ENCODE data around the gene RAB27A. TPM values are rescaled to one million over a fixed set of nuclear protein-coding genes. Genes with fewer than 3 reads are reported as not detected.

Gene RAB27A
- total and polyA plus RNA-seq, 7 experiments from 2014 or later, result 17.1 to 69.9 (median 20.7) TPM

DNA sequence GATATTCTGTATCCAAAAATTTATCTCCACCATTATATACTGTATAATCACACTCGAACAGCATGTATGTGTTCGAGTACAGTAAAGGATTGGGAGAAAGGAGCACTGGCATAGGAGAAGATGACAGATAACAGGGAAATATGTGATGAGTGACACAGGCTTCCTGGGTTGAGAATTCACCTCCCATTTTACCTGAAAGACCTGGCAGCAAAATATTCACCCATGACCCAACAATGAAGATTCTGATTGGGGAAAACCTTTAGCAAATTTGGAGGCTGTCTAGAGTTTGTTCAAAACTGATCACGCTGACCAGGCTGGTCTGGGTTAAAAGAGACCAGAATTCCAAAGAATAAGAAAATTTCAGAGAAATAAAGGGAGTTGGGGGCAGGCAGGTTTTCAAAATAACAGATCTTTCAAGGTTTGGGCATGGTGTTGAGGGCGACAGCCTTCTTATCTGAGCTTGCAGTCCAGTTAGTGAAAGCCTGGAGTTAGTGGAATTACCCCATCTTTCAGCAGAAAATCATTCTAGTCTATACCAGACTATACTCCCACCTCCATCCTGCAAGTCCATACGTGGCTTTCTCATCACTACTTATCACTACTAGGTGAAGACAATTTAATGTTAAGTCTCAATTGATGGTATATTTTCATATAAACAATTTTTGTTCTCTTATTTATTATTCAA, 50.0 kb downstream of the RAB27A start:
- Histone ChIP-seq H3K4me1 (ENCODE audit: control insufficient read depth in 2 of 2, insufficient read depth in 2 of 2, low read length in 2 of 2) (peaks cover 7 to 19% of the 10 kb centered on the region in 2 donors), H3K4me3 (ENCODE audit: low read length) (no peak overlapping the region), H3K9me3 (ENCODE audit: control insufficient read depth in 2 of 3, low read length in 3 of 3) (no peaks in the 10 kb centered on the region), H3K36me3 (ENCODE audit: control insufficient read depth in 2 of 3, insufficient read depth in 3 of 3, low read length in 3 of 3) (no peaks in the 10 kb centered on the region), H3K27me3 (ENCODE audit: control insufficient read depth in 2 of 2, insufficient read depth in 2 of 2, low read length in 2 of 2) (no peaks in the 10 kb centered on the region), H3K27ac (ENCODE audit: low read depth, low read length) (no peak overlapping the region)
- Mint-ChIP-seq H3K4me3 (no peak overlapping the region), H3K4me1 (peaks cover 6 to 60% (median 21%) of the 10 kb centered on the region in 7 donors), H3K27ac (no peak overlapping the region), H3K36me3 (peaks cover 0 to 24% (median 6%) of the 10 kb centered on the region in 5 donors), H3K9me3 (peaks cover 0 to 2% (median 0%) of the 10 kb centered on the region in 11 donors), H3K27me3 (no peaks in the 10 kb centered on the region)
- POLR2A ChIA-PET, result no interaction called here
- intact Hi-C loops (cut with micrococcal nuclease), result loop anchor here (1.0 to 5.0 kb wide), 3 partner anchors 12 to 51 kb away; no protein-coding TSS in a partner anchor
- ATAC-seq (no peak), DNase-seq (no peak)
- CTCF ChIA-PET, result no interaction called here

DNA sequence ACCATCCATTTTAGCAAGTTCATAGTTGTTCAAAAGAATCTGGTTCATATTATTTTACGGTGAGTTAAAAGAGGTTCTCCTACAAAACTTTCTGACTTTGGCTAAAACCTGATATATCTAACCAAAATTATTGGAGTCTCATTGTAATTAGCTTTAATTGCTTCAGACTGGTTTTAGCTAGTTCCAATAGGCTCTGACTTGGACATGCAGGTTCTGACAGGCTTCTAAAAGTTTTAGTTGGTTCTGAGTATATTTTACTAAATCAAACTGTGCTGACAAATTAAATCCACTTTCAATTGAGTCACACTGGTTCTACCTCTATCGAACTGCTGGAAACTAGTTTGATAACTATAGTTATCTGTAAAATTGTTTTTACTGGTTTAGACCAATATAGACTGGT, 50.7 kb downstream of the RAB27A start:
- no peak overlapping the region for H3K27ac Mint-ChIP-seq
- peaks cover 0 to 31% (median 13%) of the 10 kb centered on the region in 5 donors for H3K36me3 Mint-ChIP-seq
- Histone ChIP-seq H3K4me3 (ENCODE audit: low read length) (no peak overlapping the region), H3K9me3 (ENCODE audit: control insufficient read depth in 2 of 3, low read length in 3 of 3) (no peaks in the 10 kb centered on the region), H3K36me3 (ENCODE audit: control insufficient read depth in 2 of 3, insufficient read depth in 3 of 3, low read length in 3 of 3) (no peaks in the 10 kb centered on the region), H3K27ac (ENCODE audit: low read depth, low read length) (no peak overlapping the region), H3K4me1 (ENCODE audit: control insufficient read depth in 2 of 2, insufficient read depth in 2 of 2, low read length in 2 of 2) (peaks cover 7 to 18% of the 10 kb centered on the region in 2 donors), H3K27me3 (ENCODE audit: control insufficient read depth in 2 of 2, insufficient read depth in 2 of 2, low read length in 2 of 2) (no peaks in the 10 kb centered on the region)
- POLR2A ChIA-PET, result interaction anchor here (0.6 kb wide), 1 partner anchor 20 kb away, joined by 3 read pairs; no protein-coding TSS in a partner anchor
- CTCF ChIA-PET, result no interaction called here
- peaks cover 6 to 59% (median 21%) of the 10 kb centered on the region in 7 donors for H3K4me1 Mint-ChIP-seq
- no peaks in the 10 kb centered on the region for H3K27me3 Mint-ChIP-seq
- intact Hi-C loops (cut with micrococcal nuclease), result no loop called here
- DNase-seq (no peak), ATAC-seq (no peak)
- no peak overlapping the region for H3K4me3 Mint-ChIP-seq
- H3K9me3 Mint-ChIP-seq, result peaks cover 0 to 2% (median 0%) of the 10 kb centered on the region in 11 donors

DNA sequence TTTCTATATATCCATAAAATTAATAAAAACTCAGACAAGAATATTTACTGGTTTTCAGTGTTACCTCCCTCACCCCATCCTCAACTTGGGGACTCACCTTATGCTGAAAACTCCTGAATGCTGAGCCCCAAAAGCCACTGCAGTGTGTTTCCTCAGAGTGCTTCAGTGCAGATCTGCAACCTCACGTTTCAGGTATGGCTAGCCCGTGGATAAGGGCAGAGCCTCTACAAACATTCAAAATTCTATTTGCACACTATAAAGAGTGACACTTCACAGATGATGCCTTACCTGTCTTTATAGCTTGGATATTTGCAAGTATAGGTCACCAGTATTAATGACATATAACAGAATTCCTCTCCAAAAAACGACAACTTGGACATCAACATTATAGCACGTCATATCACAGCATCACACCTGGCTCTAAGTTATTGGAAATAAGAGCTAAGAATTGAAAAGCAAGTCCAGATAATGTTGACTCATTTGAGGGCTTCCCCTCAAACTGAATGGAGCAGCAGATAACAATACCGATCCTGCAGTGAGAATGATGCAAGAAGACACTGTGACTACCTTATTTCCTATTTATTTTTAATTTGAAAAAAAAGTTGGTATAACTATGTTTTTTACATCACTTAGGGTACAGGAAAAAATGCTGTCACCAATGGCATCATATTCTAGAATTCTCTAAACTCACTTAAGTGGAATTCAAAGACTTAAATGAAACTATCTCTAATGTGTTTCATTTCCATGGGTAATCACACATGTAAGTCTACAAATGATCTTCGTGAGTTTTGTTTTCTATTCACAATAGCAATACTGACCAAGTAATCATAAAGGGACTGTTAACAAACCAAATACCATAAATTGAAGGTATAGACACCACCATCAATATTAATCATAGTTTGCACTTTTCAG, 52.1 kb downstream of the RAB27A start:
- POLR2A ChIA-PET, result interaction anchor here (0.5 kb wide), 1 partner anchor 38 kb away, joined by 3 read pairs; no protein-coding TSS in a partner anchor

DNA sequence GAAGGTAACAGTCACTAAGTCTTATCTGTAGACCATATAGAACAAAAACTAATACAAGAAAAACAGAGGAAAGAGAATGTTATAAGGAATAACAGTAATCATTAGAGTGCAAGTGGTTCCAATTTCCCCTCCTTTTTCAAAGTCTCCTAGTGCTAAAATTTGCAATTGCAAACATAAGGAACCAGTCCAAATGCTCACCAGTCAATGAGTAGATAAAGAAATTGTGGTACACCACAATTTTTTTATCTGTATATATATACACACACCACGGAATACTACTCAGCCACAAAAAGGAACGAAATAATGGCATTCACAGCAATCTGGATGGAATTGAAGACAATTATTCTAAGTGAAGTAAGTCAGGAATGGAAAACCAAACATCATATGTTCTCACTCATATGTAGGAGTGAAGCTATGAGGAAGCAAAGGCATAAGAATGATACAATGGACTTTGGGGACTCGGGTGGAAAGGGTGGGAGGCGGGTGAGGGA, 54.0 kb downstream of the RAB27A start:
- POLR2A ChIA-PET, result interaction anchor here (0.6 kb wide), 1 partner anchor 176 kb away, joined by 3 read pairs; no protein-coding TSS in a partner anchor

More for the DNA sequence above, 52.1 kb downstream of the RAB27A start:
- no peaks in the 10 kb centered on the region for H3K36me3 ChIP-seq (ENCODE audit: control insufficient read depth in 2 of 3, insufficient read depth in 3 of 3, low read length in 3 of 3)
- H3K4me1 ChIP-seq (ENCODE audit: control insufficient read depth in 2 of 2, insufficient read depth in 2 of 2, low read length in 2 of 2), result peaks cover 7 to 18% of the 10 kb centered on the region in 2 donors
- DNase-seq, result no peak
- peak overlapping the region in 1 of 10 donors; percentile 44 for H3K4me3 Mint-ChIP-seq
- CTCF ChIA-PET, result no interaction called here
- intact Hi-C loops (cut with micrococcal nuclease), result no loop called here
- H3K9me3 Mint-ChIP-seq, result no peaks in the 10 kb centered on the region
- no peak overlapping the region for H3K27ac ChIP-seq (ENCODE audit: low read depth, low read length)
- peak overlapping the region in 1 of 9 donors; percentile 71 for H3K27ac Mint-ChIP-seq
- no peaks in the 10 kb centered on the region for H3K27me3 Mint-ChIP-seq
- H3K27me3 ChIP-seq (ENCODE audit: control insufficient read depth in 2 of 2, insufficient read depth in 2 of 2, low read length in 2 of 2), result no peaks in the 10 kb centered on the region
- no peak overlapping the region for H3K4me3 ChIP-seq (ENCODE audit: low read length)
- H3K9me3 ChIP-seq (ENCODE audit: control insufficient read depth in 2 of 3, low read length in 3 of 3), result no peaks in the 10 kb centered on the region
- H3K36me3 Mint-ChIP-seq, result peaks cover 0 to 28% (median 14%) of the 10 kb centered on the region in 5 donors
- peaks cover 6 to 51% (median 20%) of the 10 kb centered on the region in 7 donors for H3K4me1 Mint-ChIP-seq
- no peak for ATAC-seq

DNA sequence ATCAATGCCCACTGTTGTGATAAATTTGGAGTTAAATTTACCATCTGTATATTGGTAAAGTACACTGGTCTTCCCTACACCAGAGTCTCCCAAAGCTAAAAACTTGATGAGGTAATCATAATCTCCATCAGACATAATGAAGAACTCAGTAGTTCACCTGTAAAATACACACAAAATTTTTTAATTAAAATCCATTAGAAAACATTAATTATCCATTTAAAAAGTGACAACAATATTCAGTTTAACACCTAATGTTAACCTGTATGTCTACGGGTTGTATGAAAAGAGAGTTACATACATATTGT, 54.9 kb downstream of the RAB27A start:
- Mint-ChIP-seq H3K27ac (no peak overlapping the region), H3K9me3 (no peaks in the 10 kb centered on the region), H3K36me3 (peaks cover 0 to 40% (median 23%) of the 10 kb centered on the region in 5 donors), H3K27me3 (no peaks in the 10 kb centered on the region), H3K4me3 (no peak overlapping the region), H3K4me1 (peaks cover 0 to 54% (median 8%) of the 10 kb centered on the region in 7 donors)
- H3K4me1 ChIP-seq (ENCODE audit: control insufficient read depth in 2 of 2, insufficient read depth in 2 of 2, low read length in 2 of 2), result peaks cover 0 to 16% of the 10 kb centered on the region in 2 donors
- no peaks in the 10 kb centered on the region for H3K36me3 ChIP-seq (ENCODE audit: control insufficient read depth in 2 of 3, insufficient read depth in 3 of 3, low read length in 3 of 3)
- ChIA-PET POLR2A (no interaction called here), CTCF (no interaction called here)
- DNase-seq, result no peak
- H3K27me3 ChIP-seq (ENCODE audit: control insufficient read depth in 2 of 2, insufficient read depth in 2 of 2, low read length in 2 of 2), result no peaks in the 10 kb centered on the region
- no peak overlapping the region for H3K4me3 ChIP-seq (ENCODE audit: low read length)
- ATAC-seq, result no peak
- intact Hi-C loops (cut with micrococcal nuclease), result no loop called here
- H3K27ac ChIP-seq (ENCODE audit: low read depth, low read length), result no peak overlapping the region
- no peaks in the 10 kb centered on the region for H3K9me3 ChIP-seq (ENCODE audit: control insufficient read depth in 2 of 3, low read length in 3 of 3)

More for the DNA sequence above, 54.0 kb downstream of the RAB27A start:
- Histone ChIP-seq H3K36me3 (ENCODE audit: control insufficient read depth in 2 of 3, insufficient read depth in 3 of 3, low read length in 3 of 3) (no peaks in the 10 kb centered on the region), H3K27ac (ENCODE audit: low read depth, low read length) (no peak overlapping the region), H3K9me3 (ENCODE audit: control insufficient read depth in 2 of 3, low read length in 3 of 3) (no peaks in the 10 kb centered on the region), H3K4me3 (ENCODE audit: low read length) (no peak overlapping the region), H3K4me1 (ENCODE audit: control insufficient read depth in 2 of 2, insufficient read depth in 2 of 2, low read length in 2 of 2) (peaks cover 6 to 19% of the 10 kb centered on the region in 2 donors), H3K27me3 (ENCODE audit: control insufficient read depth in 2 of 2, insufficient read depth in 2 of 2, low read length in 2 of 2) (no peaks in the 10 kb centered on the region)
- H3K27ac Mint-ChIP-seq, result no peak overlapping the region
- H3K4me3 Mint-ChIP-seq, result no peak overlapping the region
- intact Hi-C loops (cut with micrococcal nuclease), result no loop called here
- H3K4me1 Mint-ChIP-seq, result peaks cover 5 to 54% (median 12%) of the 10 kb centered on the region in 7 donors
- H3K36me3 Mint-ChIP-seq, result peaks cover 0 to 35% (median 23%) of the 10 kb centered on the region in 5 donors
- no peaks in the 10 kb centered on the region for H3K9me3 Mint-ChIP-seq
- H3K27me3 Mint-ChIP-seq, result no peaks in the 10 kb centered on the region
- CTCF ChIA-PET, result no interaction called here
- no peak for ATAC-seq
- no peak for DNase-seq

DNA sequence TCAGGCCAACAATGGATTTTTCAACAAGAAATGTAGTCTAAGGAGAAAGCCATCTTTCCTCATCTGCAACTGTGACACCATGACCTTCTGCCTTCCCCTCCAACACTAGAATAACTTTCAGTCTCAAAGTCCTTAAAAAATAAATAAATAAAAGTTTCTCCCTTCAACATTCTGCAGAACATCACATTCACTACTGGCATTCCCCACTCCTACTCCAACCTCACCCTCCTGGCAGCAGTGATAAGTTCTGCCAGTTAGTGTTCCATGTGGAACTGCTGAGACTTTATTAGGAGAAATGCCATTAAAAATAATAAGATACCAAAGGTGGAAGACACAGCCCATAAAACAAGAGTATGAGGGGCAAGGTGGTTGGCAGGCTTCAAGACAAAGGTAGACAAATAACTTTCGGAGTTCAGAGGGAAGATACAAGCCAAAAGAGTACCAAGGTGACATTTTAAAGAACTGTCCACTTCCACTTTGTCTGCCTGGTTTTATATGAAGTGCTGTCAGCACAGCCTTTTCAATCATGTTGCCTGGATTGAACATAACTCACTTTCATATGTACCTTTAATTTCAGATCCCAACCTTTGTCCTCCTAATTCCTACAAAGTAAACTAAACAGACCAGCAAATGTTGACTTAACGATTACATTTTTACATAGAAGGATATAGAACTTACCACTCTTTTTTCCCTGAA, 55.4 kb downstream of the RAB27A start:
- Histone ChIP-seq H3K9me3 (ENCODE audit: control insufficient read depth in 2 of 3, low read length in 3 of 3) (no peaks in the 10 kb centered on the region), H3K4me1 (ENCODE audit: control insufficient read depth in 2 of 2, insufficient read depth in 2 of 2, low read length in 2 of 2) (peaks cover 0 to 12% of the 10 kb centered on the region in 2 donors), H3K27me3 (ENCODE audit: control insufficient read depth in 2 of 2, insufficient read depth in 2 of 2, low read length in 2 of 2) (no peaks in the 10 kb centered on the region), H3K36me3 (ENCODE audit: control insufficient read depth in 2 of 3, insufficient read depth in 3 of 3, low read length in 3 of 3) (no peaks in the 10 kb centered on the region), H3K4me3 (ENCODE audit: low read length) (no peak overlapping the region), H3K27ac (ENCODE audit: low read depth, low read length) (no peak overlapping the region)
- ChIA-PET CTCF (no interaction called here), POLR2A (no interaction called here)
- Mint-ChIP-seq H3K9me3 (no peaks in the 10 kb centered on the region), H3K4me1 (peaks cover 0 to 50% (median 8%) of the 10 kb centered on the region in 7 donors), H3K36me3 (peaks cover 0 to 39% (median 23%) of the 10 kb centered on the region in 5 donors), H3K4me3 (no peak overlapping the region), H3K27ac (no peak overlapping the region), H3K27me3 (no peaks in the 10 kb centered on the region)
- intact Hi-C loops (cut with micrococcal nuclease), result no loop called here
- DNase-seq (no peak), ATAC-seq (no peak)
